ENCODE data around the gene NHSL1.

NHSL1 gene

DNA sequence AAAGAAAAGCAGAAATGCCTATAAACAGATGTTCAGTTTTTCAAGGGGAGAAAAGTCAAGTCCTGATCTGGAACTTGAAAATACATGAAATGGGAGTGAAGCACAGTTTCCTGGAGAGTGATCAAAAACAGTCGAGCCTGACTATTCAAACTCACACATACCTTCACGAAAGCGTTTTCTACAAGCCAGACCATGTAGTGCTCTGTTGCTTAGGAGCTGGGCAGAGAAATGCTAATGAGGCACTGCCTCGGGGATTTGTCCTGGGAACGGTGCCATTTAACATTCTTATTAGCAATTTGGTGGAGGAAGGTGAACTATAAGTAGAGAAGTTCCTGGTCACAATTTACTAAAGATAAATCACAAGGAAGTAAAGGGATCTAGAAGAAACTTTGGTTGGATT lies 5.9 kb downstream of the NHSL1 start:
- no peak for DNase-seq (ENCODE audit: low spot score)
- in situ Hi-C loops (cut with MboI; ENCODE audit: low pct_unique_long_range_greater_than_20kb, low sequenced_read_pairs, unreplicated experiment): no loop called here
- TF ChIP-seq CTCF (IDR thresholded peaks at IDR 0.05; ENCODE audit: extremely low read depth, insufficient read depth, missing control alignments): no peak

- no peak for DNase-seq (ENCODE audit: low spot score)
- in situ Hi-C loops (cut with MboI; ENCODE audit: low pct_unique_long_range_greater_than_20kb, low sequenced_read_pairs, unreplicated experiment): no loop called here
- no peak for TF ChIP-seq CTCF (IDR thresholded peaks at IDR 0.05; ENCODE audit: extremely low read depth, insufficient read depth, missing control alignments)
These were observed 6.4 kb downstream of the NHSL1 start for GRCh38 chr6:138492871-138493270.

GRCh38 chr6:138492113-138492512 lies 7.2 kb downstream of the NHSL1 start:
- no peak for DNase-seq (ENCODE audit: low spot score)
- no peak for TF ChIP-seq CTCF (IDR thresholded peaks at IDR 0.05; ENCODE audit: extremely low read depth, insufficient read depth, missing control alignments)
- in situ Hi-C loops (cut with MboI; ENCODE audit: low pct_unique_long_range_greater_than_20kb, low sequenced_read_pairs, unreplicated experiment): no loop called here

DNA sequence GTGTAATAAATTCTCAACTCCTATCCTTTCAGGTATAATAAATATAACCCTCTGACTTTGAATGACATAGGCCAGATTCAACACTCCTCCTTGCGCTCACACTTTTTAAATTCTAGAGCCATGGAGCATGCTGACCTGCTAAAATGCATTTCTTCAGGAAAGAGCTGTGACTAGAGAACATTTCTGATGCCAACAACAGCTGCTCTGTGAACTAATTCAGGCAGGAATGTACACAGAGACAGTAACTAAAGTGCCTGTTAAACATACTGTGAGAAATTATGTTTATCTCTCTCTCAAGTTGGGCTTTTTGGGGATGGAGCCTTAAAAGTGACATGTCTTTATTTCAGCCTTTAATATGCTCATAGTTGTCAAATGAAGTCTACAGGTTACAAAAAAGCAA lies 8.3 kb downstream of the NHSL1 start:
- TF ChIP-seq CTCF (IDR thresholded peaks at IDR 0.05; ENCODE audit: extremely low read depth, insufficient read depth, missing control alignments): no peak
- in situ Hi-C loops (cut with MboI; ENCODE audit: low pct_unique_long_range_greater_than_20kb, low sequenced_read_pairs, unreplicated experiment): no loop called here
- no peak for DNase-seq (ENCODE audit: low spot score)

DNA sequence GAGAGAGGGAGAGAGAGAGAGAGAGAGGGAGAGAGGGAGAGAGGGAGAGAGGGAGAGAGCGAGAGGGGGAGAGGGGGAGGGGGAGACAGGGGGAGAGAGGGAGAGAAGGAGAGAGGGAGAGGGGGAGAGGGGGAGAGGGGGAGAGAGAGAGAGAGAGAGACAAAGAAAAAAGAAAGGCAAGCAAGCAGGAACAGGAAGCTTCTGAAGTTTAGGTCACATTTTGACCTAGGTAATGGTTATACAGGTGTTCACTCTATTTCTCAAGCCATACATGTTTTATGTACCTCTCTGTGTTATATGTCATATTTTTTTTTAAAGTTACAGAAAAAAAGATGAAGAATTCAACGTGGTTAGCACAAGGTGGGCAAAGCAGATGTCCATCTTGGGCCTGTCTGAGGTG lies 9.4 kb downstream of the NHSL1 start:
- in situ Hi-C loops (cut with MboI; ENCODE audit: low pct_unique_long_range_greater_than_20kb, low sequenced_read_pairs, unreplicated experiment): no loop called here

GRCh38 chr6:138487102-138487604 lies 12.1 kb downstream of the NHSL1 start:
- no peak for DNase-seq (ENCODE audit: low spot score)
- in situ Hi-C loops (cut with MboI; ENCODE audit: low pct_unique_long_range_greater_than_20kb, low sequenced_read_pairs, unreplicated experiment): no loop called here
- TF ChIP-seq CTCF (IDR thresholded peaks at IDR 0.05; ENCODE audit: extremely low read depth, insufficient read depth, missing control alignments): no peak

More for the DNA sequence above, 9.4 kb downstream of the NHSL1 start:
- no peak for DNase-seq (ENCODE audit: low spot score)
- TF ChIP-seq CTCF (IDR thresholded peaks at IDR 0.05; ENCODE audit: extremely low read depth, insufficient read depth, missing control alignments): no peak

Measured in GM13977 (cell line).